T-helper 1 cell treated with Interleukin-12 subunit alpha and Interleukin-12 subunit beta and Interleukin-4 antibody, amounts not matched to agents 30 ng/mL and 1 ng/mL, for 36 hours (primary cell): ENCODE data around the gene SUN5. TPM values are rescaled to one million over a fixed set of nuclear protein-coding genes. Genes with fewer than 3 reads are reported as not detected.
"Not testable (repeated sequence)": the region's sequence is repeated elsewhere in the genome, so short reads cannot be mapped to it uniquely, and the experiment has no call there.

Experiments used
- intact Hi-C: fragments of 100-400 bp; cut with micrococcal nuclease; formaldehyde crosslinking; loops from one replicate; pipeline ENCODE4 v1.15.1; 2024
- total RNA-seq: library from RNA; stranded (reverse); gene quantifications from 2 replicates; pipeline ENCODE4 v1.2.3, GENCODE V29; 2022

Gene SUN5
- total RNA-seq, 1 donor from 2014 or later, result not detected

GRCh38 chr20:32978009-32978335, 26.3 kb downstream of the SUN5 start:
- intact Hi-C loops, result no loop called here

GRCh38 chr20:32977281-32978008, 26.8 kb downstream of the SUN5 start:
- intact Hi-C loops, result no loop called here

GRCh38 chr20:32976746-32977145, 27.5 kb downstream of the SUN5 start:
- intact Hi-C loops, result no loop called here

GRCh38 chr20:32975698-32976674, 28.2 kb downstream of the SUN5 start:
- intact Hi-C loops, result no loop called here

GRCh38 chr20:32975121-32975520, 29.1 kb downstream of the SUN5 start:
- intact Hi-C loops, result not testable (repeated sequence)

- intact Hi-C loops, result loop anchor here (5.0 kb wide), 1 partner anchor 232 kb away; the partner anchor contains the start of gene COMMD7
These were observed 29.8 kb downstream of the SUN5 start for GRCh38 chr20:32974204-32975064.

- intact Hi-C loops, result loop anchor here (5.0 kb wide), 1 partner anchor 231 kb away; the partner anchor contains the start of gene COMMD7
These were observed 31.0 kb downstream of the SUN5 start for GRCh38 chr20:32973077-32973717.

- intact Hi-C loops, result loop anchor here (1.0 to 5.0 kb wide), 2 partner anchors 115 to 230 kb away; partner anchors contain the start of gene COMMD7
These were observed 31.8 kb downstream of the SUN5 start for GRCh38 chr20:32972181-32973076.

GRCh38 chr20:32971703-32972161, 32.5 kb downstream of the SUN5 start:
- intact Hi-C loops, result loop anchor here (1.0 to 5.0 kb wide), 2 partner anchors 114 to 229 kb away; partner anchors contain the start of gene COMMD7

GRCh38 chr20:32970973-32971300, 33.3 kb downstream of the SUN5 start:
- intact Hi-C loops, result loop anchor here (5.0 kb wide), 1 partner anchor 229 kb away; the partner anchor contains the start of gene COMMD7

GRCh38 chr20:32970115-32970972, 33.9 kb downstream of the SUN5 start:
- intact Hi-C loops, result loop anchor here (5.0 kb wide), 1 partner anchor 228 kb away; the partner anchor contains the start of gene COMMD7

- intact Hi-C loops, result loop anchor here (5.0 kb wide), 1 partner anchor 227 kb away; the partner anchor contains the start of gene COMMD7
These were observed 34.7 kb downstream of the SUN5 start for GRCh38 chr20:32969356-32970114.

GRCh38 chr20:32968478-32969241, 35.6 kb downstream of the SUN5 start:
- intact Hi-C loops, result no loop called here

GRCh38 chr20:32967961-32968457, 36.2 kb downstream of the SUN5 start:
- intact Hi-C loops, result loop anchor here (1.0 to 2.0 kb wide), 2 partner anchors 21 to 37 kb away; no protein-coding TSS in a partner anchor

- intact Hi-C loops, result loop anchor here (1.0 to 2.0 kb wide), 2 partner anchors 20 to 38 kb away; no protein-coding TSS in a partner anchor
These were observed 37.1 kb downstream of the SUN5 start for GRCh38 chr20:32966881-32967781.
